Measurements from ENCODE around the gene LRIG1.

Gene LRIG1

DNA sequence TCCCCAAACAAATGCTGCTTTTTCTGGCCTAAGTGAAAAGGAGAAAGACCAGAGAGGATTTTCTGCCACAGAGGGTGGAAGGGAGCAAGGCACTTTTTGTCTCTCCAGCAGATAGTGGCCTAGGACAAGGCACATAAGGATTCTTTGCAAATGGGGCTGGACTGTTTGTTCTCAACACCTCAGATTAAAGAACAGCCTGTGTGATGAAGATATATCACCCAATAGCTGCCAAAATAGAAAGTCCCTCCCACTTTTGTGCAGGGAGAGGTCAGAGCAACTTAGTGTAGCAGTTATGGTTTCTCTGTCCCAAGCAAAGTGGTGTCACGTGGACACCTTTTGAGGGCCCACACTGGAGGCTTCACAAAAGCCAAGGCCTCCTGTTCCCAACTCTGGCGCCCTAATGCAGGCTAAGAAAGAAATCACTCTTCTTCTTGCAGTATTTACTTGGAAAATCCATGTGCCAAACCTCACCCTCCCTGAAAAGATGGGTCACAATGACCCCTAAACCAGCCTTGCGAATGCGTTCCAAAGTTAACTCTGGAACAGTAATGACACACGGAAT, 84.9 kb downstream of the LRIG1 start:
- no peaks in the 10 kb centered on the region for H3K27me3 ChIP-seq
- H3K36me3 ChIP-seq: peaks cover 55% of the 10 kb centered on the region

GRCh38 chr3:66414846-66415245, 86.0 kb downstream of the LRIG1 start:
- H3K9me3 ChIP-seq: no peaks in the 10 kb centered on the region
- peaks cover 66% of the 10 kb centered on the region for H3K36me3 ChIP-seq
- no peak overlapping the region for H3K4me3 ChIP-seq (ENCODE audit: low read depth in 1 of 2, low read length in 1 of 2)
- TF ChIP-seq CTCF (IDR thresholded peaks at IDR 0.05): no peak
- H3K27me3 ChIP-seq: no peaks in the 10 kb centered on the region
- H3K27ac ChIP-seq: no peak overlapping the region
- H3K4me1 ChIP-seq (ENCODE audit: control insufficient read depth in 1 of 2, insufficient read depth in 1 of 2, low read depth in 1 of 2, low read length in 1 of 2): no peaks in the 10 kb centered on the region

More for the DNA sequence above, 84.9 kb downstream of the LRIG1 start:
- H3K27ac ChIP-seq: no peak overlapping the region
- H3K4me1 ChIP-seq (ENCODE audit: control insufficient read depth in 1 of 2, insufficient read depth in 1 of 2, low read depth in 1 of 2, low read length in 1 of 2): no peaks in the 10 kb centered on the region
- no peak overlapping the region for H3K4me3 ChIP-seq (ENCODE audit: low read depth in 1 of 2, low read length in 1 of 2)
- TF ChIP-seq CTCF (IDR thresholded peaks at IDR 0.05): no peak
- no peaks in the 10 kb centered on the region for H3K9me3 ChIP-seq

GRCh38 chr3:66413151-66413751, 87.6 kb downstream of the LRIG1 start:
- no peak for TF ChIP-seq CTCF (IDR thresholded peaks at IDR 0.05)
- Histone ChIP-seq H3K9me3 (no peaks in the 10 kb centered on the region), H3K27ac (no peak overlapping the region), H3K36me3 (peaks cover 76% of the 10 kb centered on the region), H3K4me3 (ENCODE audit: low read depth in 1 of 2, low read length in 1 of 2) (no peak overlapping the region), H3K27me3 (no peaks in the 10 kb centered on the region), H3K4me1 (ENCODE audit: control insufficient read depth in 1 of 2, insufficient read depth in 1 of 2, low read depth in 1 of 2, low read length in 1 of 2) (no peaks in the 10 kb centered on the region)

DNA sequence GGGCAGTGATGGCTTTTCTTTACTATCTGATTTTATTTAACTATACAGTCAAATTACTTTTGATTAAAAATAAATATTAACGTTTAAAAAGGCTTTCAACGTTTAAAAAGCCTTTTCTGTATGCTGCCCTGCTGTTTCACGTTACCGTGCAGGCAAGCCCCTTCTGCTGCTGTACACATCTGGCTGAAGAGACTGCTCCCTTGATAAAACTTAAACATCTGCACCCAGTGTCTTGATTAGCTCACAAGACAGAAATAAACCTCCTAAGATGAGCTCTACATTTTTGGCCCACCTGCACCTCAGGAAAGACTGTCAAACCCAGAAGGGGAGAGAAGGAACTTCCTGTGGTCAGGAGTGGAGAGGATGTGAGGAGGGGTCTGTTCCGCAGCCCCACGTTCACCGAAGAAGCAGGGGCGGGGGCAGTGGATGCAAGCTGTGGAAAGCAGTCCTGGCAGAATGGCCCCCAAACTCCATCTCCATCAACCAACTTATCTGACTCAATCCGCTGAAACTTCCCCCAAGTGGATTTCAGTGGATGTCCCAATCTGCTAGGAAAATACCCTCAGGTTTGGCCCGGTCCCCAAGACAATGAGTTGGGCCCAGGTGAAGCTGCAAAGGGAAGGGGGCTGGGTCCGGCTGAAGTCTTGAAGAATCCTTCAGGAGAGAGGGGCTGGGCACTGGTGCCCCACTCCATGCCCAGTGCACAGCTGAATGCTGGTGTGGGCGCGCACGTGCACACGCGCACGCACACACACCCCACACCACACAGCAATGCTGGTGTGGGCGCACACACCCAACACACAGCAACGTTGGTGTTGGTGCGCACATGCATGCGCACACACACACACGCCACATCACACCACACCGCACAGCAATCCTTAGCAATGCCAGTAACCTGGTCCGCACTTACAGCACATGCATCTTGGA, 88.6 kb downstream of the LRIG1 start:
- peaks cover 82% of the 10 kb centered on the region for H3K36me3 ChIP-seq
- TF ChIP-seq CTCF (IDR thresholded peaks at IDR 0.05): no peak
- H3K4me1 ChIP-seq (ENCODE audit: control insufficient read depth in 1 of 2, insufficient read depth in 1 of 2, low read depth in 1 of 2, low read length in 1 of 2): no peaks in the 10 kb centered on the region
- H3K27ac ChIP-seq: no peak overlapping the region
- H3K9me3 ChIP-seq: no peaks in the 10 kb centered on the region
- no peaks in the 10 kb centered on the region for H3K27me3 ChIP-seq
- no peak overlapping the region for H3K4me3 ChIP-seq (ENCODE audit: low read depth in 1 of 2, low read length in 1 of 2)

- no peaks in the 10 kb centered on the region for H3K4me1 ChIP-seq (ENCODE audit: control insufficient read depth in 1 of 2, insufficient read depth in 1 of 2, low read depth in 1 of 2, low read length in 1 of 2)
- H3K36me3 ChIP-seq: peaks cover 82% of the 10 kb centered on the region
- no peaks in the 10 kb centered on the region for H3K27me3 ChIP-seq
- H3K27ac ChIP-seq: no peak overlapping the region
- H3K4me3 ChIP-seq (ENCODE audit: low read depth in 1 of 2, low read length in 1 of 2): no peak overlapping the region
- no peaks in the 10 kb centered on the region for H3K9me3 ChIP-seq
- TF ChIP-seq CTCF (IDR thresholded peaks at IDR 0.05): no peak
These were observed 89.3 kb downstream of the LRIG1 start for GRCh38 chr3:66411474-66411873.

Data from neutrophil (primary cell).